AG09309 (cell line): Measurements from ENCODE around the gene SEPTIN11.
A peak's percentile ranks its signal among the peaks of the same experiment; 100 is the strongest.

Experiments
- DNase-seq: peaks from one replicate; pipeline ENCODE4 v3.0.0-alpha.2; 2010; ENCODE audit warnings: low read depth
- H3K4me3 ChIP-seq: 2 replicates; pipeline ENCODE4 v1.5.1; 2011; ENCODE audit warnings: mild to moderate bottlenecking, low read depth, low read length, moderate library complexity; ENCODE audit not compliant: control insufficient read depth
- TF ChIP-seq, protein P1 (sequence below): IDR thresholded peaks from 2 replicates; pipeline ENCODE4 v1.5.1; 2011; ENCODE audit warnings: mild to moderate bottlenecking, low read depth, low read length, inconsistent platforms; ENCODE audit not compliant: insufficient read depth, control insufficient read depth; ENCODE audit errors: missing control alignments

Gene SEPTIN11

DNA sequence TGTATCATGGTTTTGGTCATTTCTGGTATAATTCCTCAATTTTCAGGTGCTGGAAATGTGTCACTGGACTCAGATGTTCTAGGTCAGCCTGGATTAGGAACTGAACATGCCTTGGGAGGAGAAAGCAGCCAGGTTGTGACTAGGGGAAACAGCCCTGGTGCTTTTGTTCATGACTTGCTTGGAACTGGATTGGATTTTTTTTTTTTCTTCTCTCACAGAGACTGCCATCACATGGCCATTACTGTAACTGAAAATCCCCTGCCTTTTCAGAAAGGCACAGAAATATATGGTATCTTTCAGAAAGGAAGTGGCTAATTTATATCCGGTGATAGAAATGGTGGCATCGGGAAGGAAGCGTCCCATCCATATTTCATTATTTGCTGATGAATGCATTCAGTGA is 34.6 kb downstream of the SEPTIN11 start:
- TF ChIP-seq, protein P1, sequence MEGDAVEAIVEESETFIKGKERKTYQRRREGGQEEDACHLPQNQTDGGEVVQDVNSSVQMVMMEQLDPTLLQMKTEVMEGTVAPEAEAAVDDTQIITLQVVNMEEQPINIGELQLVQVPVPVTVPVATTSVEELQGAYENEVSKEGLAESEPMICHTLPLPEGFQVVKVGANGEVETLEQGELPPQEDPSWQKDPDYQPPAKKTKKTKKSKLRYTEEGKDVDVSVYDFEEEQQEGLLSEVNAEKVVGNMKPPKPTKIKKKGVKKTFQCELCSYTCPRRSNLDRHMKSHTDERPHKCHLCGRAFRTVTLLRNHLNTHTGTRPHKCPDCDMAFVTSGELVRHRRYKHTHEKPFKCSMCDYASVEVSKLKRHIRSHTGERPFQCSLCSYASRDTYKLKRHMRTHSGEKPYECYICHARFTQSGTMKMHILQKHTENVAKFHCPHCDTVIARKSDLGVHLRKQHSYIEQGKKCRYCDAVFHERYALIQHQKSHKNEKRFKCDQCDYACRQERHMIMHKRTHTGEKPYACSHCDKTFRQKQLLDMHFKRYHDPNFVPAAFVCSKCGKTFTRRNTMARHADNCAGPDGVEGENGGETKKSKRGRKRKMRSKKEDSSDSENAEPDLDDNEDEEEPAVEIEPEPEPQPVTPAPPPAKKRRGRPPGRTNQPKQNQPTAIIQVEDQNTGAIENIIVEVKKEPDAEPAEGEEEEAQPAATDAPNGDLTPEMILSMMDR: peak; percentile 34
- H3K4me3 ChIP-seq: no peak overlapping the region
- DNase-seq: no peak

DNA sequence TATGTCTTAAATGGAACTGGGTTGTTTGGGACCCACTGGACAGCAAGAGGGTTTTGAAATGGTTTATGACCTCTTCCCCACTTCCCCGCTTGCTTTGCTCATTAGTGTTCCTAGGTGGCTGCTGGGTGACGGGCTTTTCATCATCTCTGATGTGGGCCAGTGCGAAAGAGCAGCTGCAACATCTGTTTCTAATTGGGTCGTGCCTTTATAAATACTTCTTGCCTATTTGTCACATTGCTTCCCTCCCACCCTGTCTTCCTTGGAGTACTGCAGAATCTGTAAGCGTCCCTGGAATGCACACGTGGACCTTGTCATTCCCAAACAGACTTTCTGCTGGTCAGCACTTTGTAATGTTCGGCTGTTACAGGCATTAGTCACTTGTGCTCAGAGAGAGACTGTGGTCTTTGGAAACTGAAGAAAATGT is 35.2 kb downstream of the SEPTIN11 start:
- H3K4me3 ChIP-seq: no peak overlapping the region
- TF ChIP-seq, protein P1: no peak
- peak; percentile 100 for DNase-seq

DNA sequence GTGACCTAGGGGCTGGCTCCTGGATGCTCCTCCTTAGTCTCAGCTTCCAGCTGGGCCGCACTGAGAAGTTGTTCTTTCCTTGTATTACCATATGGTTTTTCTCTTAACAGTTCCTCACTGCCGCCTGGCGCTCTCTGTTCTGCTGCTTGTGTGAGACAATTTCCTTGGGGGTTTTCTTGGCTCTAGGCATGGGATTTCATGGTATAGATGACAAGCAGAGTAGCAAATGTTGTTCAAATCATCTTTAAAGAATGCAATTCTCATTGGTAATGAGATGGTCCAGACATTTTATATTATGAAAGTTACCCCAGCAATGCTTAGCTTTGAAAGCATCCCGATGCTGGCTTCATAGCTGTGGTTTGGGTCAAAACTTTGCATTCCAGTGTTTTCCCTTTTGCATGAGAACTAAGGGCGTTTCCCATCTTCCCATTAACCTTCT is 37.6 kb downstream of the SEPTIN11 start:
- DNase-seq: peak; percentile 97
- TF ChIP-seq, protein P1: peak; percentile 26
- no peak overlapping the region for H3K4me3 ChIP-seq

DNA sequence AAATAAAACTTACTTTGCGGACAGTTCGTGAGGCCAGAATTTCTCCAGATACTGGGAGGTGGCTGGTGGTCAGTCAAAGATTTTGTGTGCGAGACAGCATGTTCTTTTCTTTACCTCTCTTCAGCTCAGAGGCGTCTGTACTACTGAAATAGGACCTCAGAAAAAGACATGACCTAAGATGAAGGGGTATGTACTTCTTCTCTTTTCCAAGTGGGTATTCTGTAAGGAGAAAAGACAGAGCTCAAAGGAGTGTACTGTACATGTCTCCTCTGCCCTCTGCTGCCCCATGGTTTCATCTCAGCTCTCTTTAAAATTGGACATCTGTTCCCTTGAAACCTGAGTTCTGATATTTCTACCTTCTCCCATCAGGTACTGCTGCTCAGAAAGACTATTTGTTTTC is 38.1 kb downstream of the SEPTIN11 start:
- TF ChIP-seq, protein P1: no peak
- H3K4me3 ChIP-seq: peak overlapping the region; percentile 22
- DNase-seq: no peak

DNA sequence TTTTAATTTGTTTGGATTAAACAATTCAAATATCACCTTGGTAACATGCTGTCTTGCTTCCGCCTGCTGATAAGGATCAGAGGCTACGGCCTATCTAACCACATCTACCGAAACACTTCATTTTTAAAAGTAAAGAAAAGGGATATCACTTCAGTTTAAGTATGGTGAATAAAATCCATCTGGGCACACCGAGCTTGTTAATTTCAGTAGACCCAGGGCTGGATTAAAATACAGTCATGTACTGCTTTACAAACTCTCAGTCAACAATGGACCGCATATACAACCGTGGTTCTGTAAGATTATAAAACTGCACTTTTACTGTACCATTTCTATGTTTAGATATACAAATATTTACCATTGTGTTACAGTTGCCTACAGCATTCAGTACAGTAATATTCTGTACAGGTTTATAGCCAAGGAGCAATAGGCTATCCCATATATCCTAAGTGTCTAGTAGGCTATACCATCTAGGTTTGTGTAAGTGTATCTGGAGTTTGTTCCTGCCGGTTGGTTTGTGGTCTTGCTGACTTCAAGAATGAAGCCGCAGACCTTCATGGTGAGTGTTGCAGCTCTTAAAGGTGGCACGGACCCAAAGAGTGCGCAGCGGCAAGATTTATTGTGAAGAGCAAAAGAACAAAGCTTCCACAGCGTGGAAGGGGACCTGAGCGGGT is 40.0 kb downstream of the SEPTIN11 start:
- DNase-seq: no peak
- no peak overlapping the region for H3K4me3 ChIP-seq
- TF ChIP-seq, protein P1: no peak

DNA sequence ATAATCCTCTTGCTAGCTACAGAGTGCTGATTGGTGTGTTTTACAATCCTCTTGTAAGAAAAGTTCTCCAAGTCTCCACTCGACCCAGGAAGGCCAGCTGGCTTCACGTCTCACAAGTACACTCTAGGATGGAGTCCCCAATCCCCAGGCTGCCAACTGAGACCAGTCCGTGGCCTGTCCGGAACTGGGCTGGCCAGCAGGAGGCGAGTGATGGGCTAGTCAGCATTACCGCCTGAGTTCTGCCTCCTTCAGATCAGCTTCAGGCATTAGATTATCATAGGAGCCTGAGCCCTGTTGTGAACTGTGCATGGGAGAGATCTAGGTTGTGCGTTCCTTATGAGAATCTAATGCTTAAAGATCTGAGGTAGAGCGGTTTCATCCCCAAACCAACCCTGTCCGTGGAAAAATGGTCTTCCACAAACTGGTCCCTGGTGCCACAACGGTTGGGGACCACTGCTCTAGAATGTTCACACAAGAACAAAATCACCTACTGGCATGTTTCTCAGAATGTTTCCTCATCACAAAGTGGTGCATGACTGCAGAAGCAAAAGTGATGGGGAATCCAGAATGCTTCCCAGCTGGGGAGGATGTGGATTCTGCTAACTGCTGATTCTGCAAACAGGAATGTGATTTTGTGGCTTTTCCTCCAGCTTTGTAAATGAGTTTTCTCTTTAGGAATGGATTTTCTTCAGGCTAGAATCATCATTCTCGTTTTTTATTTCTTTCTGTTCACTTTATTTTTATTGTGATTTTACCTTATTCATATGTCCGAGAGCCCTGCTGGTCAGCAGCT is 40.9 kb downstream of the SEPTIN11 start:
- no peak overlapping the region for H3K4me3 ChIP-seq
- TF ChIP-seq, protein P1: no peak
- DNase-seq: peak; percentile 88
